HG03108 (cell line): ENCODE results near the gene SLC22A7.
"Not testable (repeated sequence)": the region's sequence is repeated elsewhere in the genome, so short reads cannot be mapped to it uniquely, and the experiment has no call there.

Source experiments
- ATAC-seq: cut with Tn5 transposase; IDR thresholded peaks from one replicate; pipeline ENCODE4 v1.9.1; 2021; ENCODE audit warnings: moderate library complexity; ENCODE audit not compliant: unreplicated experiment

SLC22A7 gene

GRCh38 chr6:43334466-43335095 lies 36.5 kb downstream of the SLC22A7 start:
- ATAC-seq, result no peak

GRCh38 chr6:43335469-43335868 lies 37.4 kb downstream of the SLC22A7 start:
- ATAC-seq, result no peak

GRCh38 chr6:43336382-43336781 lies 38.3 kb downstream of the SLC22A7 start:
- no peak for ATAC-seq

GRCh38 chr6:43338243-43338642 lies 40.2 kb downstream of the SLC22A7 start:
- ATAC-seq, result peak; percentile 60

- ATAC-seq, result peak; percentile 77
Measured at GRCh38 chr6:43339168-43339567, 41.1 kb downstream of the SLC22A7 start.

- ATAC-seq, result not testable (repeated sequence)
Measured at GRCh38 chr6:43346243-43346642, 48.2 kb downstream of the SLC22A7 start.

GRCh38 chr6:43347021-43347420 lies 49.0 kb downstream of the SLC22A7 start:
- no peak for ATAC-seq

- ATAC-seq, result no peak
Measured at GRCh38 chr6:43347444-43347843, 49.4 kb downstream of the SLC22A7 start.

GRCh38 chr6:43351951-43352350 lies 53.9 kb downstream of the SLC22A7 start:
- not testable (repeated sequence) for ATAC-seq
